NCI-H2227 (cell line): Measurements from ENCODE around the gene PTGER3.
"Not testable (repeated sequence)": the region's sequence is repeated elsewhere in the genome, so short reads cannot be mapped to it uniquely, and the experiment has no call there.

Experiments
- DNase-seq: peaks from one replicate; lab custom pipeline; 2025; ENCODE audit not compliant: unreplicated experiment; lab: John Stamatoyannopoulos, UW

Gene PTGER3

GRCh38 chr1:70961374-70961975 is 86.1 kb downstream of the PTGER3 start:
- no peak for DNase-seq

DNA sequence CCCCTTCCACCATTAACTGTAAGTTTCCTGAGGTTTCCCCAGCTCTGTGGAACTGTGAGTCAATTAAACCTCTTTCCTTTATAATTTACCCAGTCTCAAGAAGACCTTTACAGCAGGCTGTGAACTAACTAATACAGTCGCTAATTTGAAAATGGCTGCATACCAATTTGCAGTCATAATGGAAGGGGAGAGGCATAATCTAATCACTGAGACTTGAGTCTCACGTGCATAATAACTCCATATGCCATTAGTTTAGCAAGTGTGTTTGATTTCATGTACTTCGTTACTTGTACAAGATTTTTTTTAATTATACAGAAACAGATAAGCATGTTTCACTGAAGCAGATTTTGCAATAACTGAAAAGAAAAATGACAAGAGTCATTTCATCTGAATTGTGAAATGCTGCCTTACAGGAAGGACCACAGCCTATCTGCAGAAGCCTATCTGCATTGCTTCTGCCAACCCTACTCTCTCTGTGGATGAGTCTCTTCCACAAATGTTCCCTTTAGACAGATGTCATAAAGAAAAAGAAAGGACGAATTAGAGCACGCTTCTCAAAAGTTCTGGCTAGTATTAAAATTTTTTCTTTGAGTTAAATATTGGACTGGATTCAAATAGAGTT is 99.1 kb downstream of the PTGER3 start:
- DNase-seq: no peak

- DNase-seq: no peak
Measured at GRCh38 chr1:70947835-70948234, 99.8 kb downstream of the PTGER3 start.

DNA sequence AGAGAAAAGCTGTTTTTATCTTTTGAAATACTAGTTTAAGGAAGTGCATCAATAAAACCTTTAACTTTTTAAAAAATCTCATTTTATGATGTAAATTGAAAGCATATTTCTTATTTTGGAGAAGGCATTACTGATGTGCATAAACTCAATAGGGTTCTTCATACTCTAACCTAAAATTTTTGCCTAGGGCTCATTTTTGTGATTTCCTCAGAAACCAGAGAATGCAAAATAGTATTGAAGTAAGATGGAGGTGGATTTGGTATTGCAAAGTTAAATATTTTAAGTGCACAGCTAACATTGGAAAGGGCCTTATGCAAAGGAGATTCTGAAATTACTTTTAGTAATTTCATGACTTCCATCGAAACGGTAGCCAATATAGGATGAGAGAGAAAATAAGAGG is 101.9 kb downstream of the PTGER3 start:
- DNase-seq: no peak

DNA sequence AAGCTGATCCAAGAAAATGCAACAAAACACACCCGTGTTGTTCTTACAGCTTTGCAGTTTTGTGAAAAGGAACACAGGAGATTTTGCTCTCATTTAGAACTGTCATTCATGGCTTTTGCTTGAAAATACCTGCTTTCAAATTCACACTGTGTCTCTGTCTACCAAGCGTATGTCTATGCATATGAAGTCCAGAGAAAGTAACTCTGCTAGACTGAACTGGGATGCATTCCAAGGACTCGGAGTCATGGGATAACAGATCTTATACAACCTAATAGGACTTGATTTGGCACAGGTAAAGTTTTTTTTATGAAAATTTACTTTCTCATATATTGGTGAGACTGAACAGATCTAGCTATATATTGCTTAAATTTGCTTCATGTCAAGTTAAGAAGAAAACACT is 102.4 kb downstream of the PTGER3 start:
- DNase-seq: no peak

- DNase-seq: no peak
Measured at GRCh38 chr1:70941563-70941962, 106.1 kb downstream of the PTGER3 start.

DNA sequence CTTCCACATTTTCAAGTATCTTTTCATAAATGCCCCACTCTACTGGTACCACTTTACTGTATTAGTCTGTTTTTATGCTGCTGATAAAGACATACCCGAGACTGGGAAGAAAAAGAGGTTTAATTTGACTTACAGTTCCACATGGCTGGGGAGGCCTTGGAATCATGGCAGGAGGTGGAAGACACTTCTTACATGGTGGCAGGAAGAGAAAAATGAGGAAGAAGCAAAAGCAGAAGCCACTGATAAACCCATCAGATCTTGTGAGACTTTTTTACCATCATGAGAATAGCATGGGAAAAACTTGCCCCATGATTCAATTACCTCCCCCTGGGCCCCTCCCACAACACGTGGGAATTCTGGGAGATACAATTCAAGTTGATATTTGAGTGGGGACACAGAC is 107.2 kb downstream of the PTGER3 start:
- not testable (repeated sequence) for DNase-seq

DNA sequence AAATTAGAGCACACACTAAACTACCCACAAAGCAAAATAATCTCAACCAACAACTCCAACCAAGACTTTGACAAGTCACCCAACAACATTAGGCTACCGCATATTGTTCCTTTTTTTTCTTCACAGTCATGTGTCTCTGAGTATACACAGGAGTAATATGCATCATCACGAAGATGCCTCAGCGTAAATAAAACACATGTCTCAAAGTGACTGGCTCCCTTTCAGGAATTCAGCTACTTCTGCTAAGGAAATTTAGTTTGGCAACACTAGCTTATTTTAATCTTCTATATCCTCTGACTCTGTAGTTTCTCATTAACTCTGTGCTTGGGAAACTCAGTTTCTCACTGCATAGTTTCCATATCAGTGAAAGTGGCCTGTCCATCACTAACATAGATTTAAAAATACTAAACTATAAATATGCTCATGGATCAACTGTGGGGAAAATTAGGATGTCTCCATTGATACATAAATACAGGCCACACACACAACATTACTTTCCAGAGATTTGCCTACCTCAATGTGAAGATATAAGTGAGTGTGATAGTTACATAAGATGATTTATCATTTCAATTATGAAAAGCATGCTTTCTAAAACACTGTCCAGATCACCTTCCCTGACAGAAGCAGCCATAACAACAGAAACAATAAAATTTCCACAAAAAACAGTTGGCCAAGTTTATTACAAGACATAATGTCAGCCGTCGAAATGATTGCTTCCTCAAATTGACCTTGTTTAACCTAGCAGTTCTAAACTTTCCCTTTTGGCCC is 113.2 kb downstream of the PTGER3 start:
- DNase-seq: no peak

- DNase-seq: no peak
Measured at GRCh38 chr1:70930062-70930461, 117.6 kb downstream of the PTGER3 start.

DNA sequence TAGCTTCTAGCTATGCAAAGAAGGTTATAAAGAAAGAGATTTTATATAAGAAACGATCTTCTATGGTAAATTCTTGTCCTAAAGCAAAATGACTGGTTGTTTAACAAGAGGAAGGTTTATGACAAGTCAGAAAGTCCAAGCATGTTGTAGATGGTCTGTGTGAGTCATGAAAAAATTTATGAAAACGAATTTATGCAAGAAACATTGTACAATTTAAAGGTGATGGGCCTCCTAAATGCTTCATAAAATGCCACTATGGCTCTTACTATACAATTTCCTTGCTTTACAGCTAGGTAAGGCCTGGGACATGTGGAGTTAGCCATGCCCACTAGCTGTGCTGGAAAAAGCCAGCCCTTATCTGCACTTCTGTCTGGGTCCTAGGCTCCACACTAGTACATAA is 125.4 kb downstream of the PTGER3 start:
- DNase-seq: no peak
